AML-193 (cell line): ENCODE measurements around the gene RTN1.

Experiments used
- DNase-seq, 2 experiments: peaks; one replicate each; lab custom pipeline; 2025; lab: John Stamatoyannopoulos, UW

Gene RTN1

DNA sequence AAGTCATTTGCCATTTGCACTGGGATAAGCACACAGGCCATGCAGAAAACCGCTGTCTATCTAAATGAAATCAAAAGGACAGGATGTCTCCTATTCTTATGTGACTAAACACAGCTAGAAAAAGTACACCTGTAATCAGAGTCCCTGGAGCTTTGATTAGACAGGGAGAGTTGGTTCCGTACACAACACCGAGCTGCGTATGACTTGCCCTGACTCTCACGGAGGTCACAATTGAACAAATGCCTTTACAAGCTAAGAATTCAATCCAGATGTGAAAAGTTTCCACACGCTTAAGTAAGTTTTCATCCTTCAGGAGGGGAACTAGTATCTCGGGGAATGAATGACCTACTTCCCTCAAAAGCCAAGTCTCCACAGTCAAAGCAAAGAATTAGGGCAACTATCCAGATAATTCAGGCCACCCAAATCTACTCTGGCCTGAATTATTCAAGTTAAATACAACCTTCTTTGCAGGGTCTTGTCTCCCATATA lies 67.5 kb downstream of the RTN1 start:
- DNase-seq = no peak

DNA sequence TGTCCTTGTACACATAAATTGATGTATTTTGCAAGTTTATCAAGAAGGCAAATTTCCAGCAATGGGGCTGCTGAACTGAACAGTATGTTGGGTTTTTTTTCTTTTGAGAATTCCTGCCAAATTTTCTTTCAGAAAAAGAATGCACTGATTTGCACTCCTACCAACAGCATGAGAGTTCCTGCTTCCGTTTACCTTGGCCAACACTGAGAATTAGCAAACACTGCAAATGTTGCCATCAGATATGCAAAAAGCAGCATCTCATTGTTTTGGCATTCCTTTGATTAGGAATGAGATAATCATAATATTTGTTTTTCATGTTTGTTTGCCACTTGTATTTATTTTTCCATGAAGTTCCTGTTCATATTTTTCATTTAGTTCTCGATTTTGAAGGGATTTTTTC lies 82.4 kb downstream of the RTN1 start:
- DNase-seq = no peak

DNA sequence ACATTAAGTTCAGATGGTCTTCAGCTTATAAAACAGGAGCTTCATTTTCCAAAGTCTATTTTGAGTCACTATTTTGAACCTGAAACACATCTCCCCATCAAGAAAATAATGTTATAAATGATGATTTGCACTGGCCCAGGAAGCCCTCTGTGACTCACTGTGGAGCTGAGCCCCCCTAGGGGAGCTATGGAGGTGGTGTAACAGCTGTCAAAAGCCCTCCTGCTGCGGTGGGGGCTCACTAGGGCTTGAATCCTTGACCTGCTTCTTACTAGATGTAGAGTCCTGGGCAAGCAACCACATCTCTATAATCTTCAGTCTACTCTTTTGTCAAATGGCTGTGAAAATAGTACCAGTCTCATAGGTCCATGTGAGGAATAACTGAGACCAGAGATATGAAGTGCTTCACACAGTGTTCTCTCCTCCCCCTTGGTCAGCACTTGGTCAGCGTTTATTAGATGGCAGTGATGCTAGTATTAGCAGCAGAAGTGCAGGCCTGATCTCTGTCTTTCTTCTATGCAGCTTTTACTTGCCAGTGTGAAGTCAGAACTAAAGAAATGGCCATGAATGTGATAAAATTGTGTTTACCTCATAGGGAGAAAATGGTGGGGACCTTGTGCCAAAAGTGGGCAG lies 83.4 kb downstream of the RTN1 start:
- no peak for DNase-seq

DNA sequence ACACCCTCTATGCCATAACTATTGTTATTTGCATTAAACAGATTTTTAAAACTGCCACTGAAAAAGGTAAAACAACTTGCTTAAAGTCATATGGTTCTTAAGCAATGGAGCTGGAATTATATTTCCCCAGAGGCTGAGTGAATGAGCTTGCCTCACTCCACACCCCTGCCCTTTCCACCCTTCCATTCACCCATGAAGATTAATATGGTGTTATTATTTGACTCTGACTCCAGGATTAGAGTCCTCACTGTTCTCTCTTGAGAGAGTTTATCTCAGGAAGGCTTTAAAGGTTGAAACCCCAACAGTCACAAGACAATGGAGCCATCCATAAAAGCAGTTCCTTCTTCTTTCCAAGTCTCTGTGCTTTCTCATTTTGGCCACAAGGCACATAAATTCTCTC lies 84.9 kb downstream of the RTN1 start:
- DNase-seq = no peak

GRCh38 chr14:59782760-59783159 lies 87.8 kb downstream of the RTN1 start:
- no peak for DNase-seq

- DNase-seq = no peak
These were observed 93.5 kb downstream of the RTN1 start for GRCh38 chr14:59777006-59777579.

DNA sequence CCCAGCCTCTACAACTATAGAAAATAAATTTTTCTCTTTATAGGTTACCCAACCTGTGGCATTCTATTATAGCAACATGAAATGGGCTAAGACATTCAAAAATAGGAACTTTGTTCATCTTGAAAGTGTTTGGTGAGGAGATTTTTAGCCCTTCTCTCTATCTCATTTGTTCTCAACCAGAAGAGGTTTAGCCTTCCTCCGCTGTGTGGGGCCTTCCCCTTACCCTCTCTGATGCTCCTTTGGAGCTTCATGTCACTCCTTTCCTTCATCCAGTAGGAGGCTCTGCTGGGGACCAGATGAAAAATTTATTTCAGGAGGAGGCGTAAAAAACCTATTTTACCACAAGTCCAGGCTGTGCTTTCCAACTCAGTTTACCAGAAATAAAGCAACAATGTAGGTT lies 94.1 kb downstream of the RTN1 start:
- DNase-seq = no peak

DNA sequence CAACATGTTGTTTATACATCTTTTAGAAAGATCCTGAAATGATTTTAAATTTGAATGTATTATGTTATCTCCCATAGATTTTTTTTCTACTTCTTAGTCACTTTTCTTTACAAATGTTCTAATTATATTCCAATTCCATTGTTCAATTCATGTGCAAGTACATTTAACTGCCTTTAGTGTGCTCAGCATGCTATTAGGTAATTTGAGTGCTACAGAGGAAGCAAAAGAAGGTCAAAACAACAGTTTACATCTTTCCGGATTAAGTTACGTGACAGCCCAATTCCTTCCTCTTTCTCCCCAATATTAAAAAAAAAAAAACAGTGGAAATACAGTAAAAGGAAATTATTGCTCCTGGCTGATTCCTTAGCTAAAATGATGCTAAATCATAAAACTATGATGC lies 98.3 kb downstream of the RTN1 start:
- DNase-seq = peak; percentile 39 to 70

DNA sequence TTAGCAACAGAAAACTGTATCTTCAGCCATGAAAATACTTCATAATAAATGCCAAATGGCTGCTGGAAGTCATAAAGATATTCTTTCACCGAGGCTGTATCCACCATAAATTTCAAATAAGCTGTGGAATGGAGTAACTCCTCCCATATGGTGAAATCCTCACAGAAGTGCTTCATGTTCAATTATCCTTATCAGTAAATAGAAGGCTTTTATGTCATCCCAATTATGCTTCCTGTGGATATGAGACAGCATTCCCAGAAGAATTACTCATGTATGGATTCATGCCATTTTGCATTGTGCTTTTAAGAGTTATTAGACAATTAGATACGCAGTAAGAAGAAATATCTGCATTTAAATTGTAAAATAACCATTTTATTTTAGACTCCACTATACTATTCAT lies 99.0 kb downstream of the RTN1 start:
- DNase-seq = no peak

GRCh38 chr14:59769586-59769985 lies 101.0 kb downstream of the RTN1 start:
- DNase-seq = no peak

- DNase-seq = no peak
These were observed 101.7 kb downstream of the RTN1 start for GRCh38 chr14:59768855-59769375.

DNA sequence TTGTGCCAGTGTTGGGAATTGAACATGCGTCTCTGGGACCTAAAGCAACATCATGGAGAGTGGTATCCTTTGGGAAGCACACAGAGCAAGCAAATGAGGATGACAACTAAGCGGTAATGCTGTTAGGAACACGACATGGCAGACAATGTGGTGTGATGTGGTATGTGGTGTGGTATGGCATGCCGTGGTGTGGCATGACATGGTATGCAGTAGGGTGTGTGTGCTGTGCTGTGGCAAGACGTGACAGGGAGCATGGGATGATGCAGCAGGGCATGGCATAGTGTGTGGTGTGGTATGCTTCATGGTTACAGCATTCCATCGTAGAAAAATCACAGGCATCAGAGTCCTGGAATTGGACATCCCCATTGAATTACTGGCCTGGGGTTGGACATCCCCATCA lies 108.7 kb downstream of the RTN1 start:
- no peak for DNase-seq

DNA sequence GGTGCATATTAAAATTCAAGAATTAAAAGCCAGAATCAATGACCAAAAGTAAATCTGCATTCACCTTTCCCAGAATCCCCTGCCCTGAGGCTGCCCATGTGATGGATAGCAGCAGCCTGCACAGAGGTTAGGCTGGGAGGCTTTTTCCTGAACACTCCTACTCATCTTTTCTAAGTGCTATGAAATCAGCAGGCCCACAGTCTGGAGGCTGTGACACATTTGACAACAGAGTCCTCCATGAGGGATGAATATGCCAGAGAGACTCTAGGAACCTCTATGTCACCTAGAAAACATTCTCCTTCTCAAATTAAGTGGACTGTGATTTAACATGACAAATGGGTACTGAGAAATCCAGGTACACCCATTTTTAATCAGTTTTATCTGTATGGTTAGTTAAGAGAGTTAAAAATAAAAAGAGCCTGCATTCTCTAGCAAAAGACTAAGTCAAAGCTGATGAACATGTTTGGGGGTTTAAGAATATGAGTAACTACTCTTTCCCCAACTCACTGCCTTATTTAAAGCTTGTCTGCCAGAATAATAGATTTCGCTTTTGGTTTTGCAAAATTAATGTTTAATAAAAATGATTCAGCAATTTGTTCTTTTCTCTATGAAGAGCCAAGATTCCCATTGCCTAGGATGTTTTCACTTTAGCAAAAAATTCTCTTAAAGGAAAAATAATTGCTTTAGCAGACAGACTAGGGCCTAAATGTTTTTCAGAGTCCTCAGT lies 115.0 kb downstream of the RTN1 start:
- no peak for DNase-seq

- no peak for DNase-seq
These were observed 116.3 kb downstream of the RTN1 start for GRCh38 chr14:59754256-59754655.

- DNase-seq = no peak
These were observed 117.1 kb downstream of the RTN1 start for GRCh38 chr14:59753512-59753911.

DNA sequence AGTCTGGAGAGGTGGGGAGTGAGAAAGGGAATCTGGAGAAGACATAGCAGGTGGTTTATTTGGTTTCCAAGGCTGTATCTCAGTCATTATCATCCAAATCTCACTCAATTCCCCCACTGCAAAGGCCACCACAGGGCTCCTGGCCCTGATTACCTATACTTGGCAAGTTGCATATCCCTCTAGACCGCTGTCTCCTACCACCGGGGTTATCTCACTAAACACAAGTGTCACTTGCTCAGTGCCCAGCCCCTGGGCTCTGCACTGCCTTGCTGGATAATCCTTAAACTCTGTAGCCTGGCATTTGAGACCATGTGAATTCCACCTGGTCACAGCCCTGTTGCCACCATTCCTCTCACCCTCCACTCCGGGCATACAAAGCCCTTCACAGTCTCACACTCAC lies 119.0 kb downstream of the RTN1 start:
- no peak for DNase-seq

DNA sequence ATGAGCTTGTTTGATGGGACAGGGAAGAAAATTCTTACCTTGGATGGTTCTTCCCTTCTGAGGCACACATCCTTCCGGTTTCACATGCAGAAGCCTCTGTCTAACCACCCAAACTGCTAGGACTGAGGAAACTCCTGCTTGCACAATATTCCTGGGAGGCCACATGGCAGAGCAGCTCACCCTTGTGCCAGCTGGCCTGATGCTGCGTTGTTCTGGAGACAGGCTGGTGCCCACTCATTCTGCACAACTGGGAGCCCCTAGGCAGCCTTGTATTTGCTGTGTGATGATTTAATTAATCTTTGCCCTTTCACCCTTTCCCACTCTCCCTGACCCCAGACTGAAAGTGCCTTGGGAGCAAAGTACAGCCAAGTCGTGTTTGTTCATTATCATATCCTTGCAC lies 130.8 kb downstream of the RTN1 start:
- peak; percentile 81 to 82 for DNase-seq

- DNase-seq = no peak
These were observed 142.3 kb downstream of the RTN1 start for GRCh38 chr14:59728304-59728703.

GRCh38 chr14:59727073-59727661 lies 143.4 kb downstream of the RTN1 start:
- no peak for DNase-seq

- no peak for DNase-seq
These were observed 159.5 kb downstream of the RTN1 start for GRCh38 chr14:59711080-59711479.

DNA sequence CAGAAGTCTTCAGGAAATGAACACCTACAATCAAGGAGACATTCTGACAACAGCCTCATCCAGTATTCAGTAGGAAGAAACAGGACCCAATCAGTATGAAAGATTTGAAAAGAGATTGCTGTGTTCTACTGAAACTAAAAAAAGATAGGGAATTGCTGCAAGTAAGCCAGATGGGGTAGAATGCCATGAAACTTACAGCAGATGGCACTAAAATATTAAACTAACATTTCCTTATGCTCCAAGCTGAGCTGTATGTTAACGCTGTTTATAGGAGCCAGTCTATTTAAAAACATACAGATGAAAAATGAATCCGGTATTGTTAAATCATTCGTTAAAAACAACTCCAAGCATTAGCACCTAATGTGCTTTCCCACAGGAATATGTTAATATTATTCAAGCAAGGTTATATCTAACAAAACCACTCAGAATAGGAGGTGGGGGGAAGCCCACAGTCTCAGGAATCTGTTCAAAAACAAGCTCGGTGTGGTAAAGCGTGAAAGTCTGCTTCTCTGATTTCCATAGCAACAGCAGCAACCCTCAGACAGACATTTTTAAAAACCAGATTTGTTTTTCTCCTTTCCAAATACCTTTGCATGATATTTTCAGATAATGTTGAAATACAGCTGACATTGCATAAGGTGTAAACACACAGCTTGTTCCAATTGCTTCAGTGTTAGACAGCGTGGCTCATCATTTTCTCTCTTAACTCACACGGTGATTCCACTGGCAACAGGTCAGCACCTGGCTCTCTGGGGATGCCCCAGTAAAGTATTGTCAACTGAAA lies 162.6 kb downstream of the RTN1 start:
- no peak for DNase-seq

- DNase-seq = no peak
These were observed 164.7 kb downstream of the RTN1 start for GRCh38 chr14:59705866-59706265.
